GM19238 (cell line): ENCODE measurements around the gene VTI1A.
"Not testable (repeated sequence)": the region's sequence is repeated elsewhere in the genome, so short reads cannot be mapped to it uniquely, and the experiment has no call there.

ENCODE experiments used
- DNase-seq: peaks from one replicate; pipeline ENCODE4 v3.0.0; 2011; ENCODE audit warnings: low spot score; ENCODE audit not compliant: insufficient read length

The VTI1A gene

GRCh38 chr10:112720178-112720577, 273.2 kb downstream of the VTI1A start:
- DNase-seq: no peak

GRCh38 chr10:112721080-112721698, 274.2 kb downstream of the VTI1A start:
- DNase-seq: no peak

GRCh38 chr10:112722758-112723157, 275.7 kb downstream of the VTI1A start:
- no peak for DNase-seq

- DNase-seq: no peak
Observed at GRCh38 chr10:112723876-112724275, 276.9 kb downstream of the VTI1A start.

GRCh38 chr10:112724404-112724991, 277.5 kb downstream of the VTI1A start:
- no peak for DNase-seq

GRCh38 chr10:112728118-112728883, 281.3 kb downstream of the VTI1A start:
- no peak for DNase-seq

GRCh38 chr10:112728997-112729396, 282.0 kb downstream of the VTI1A start:
- no peak for DNase-seq

- not testable (repeated sequence) for DNase-seq
Observed at GRCh38 chr10:112731450-112731849, 284.4 kb downstream of the VTI1A start.

GRCh38 chr10:112732277-112732921, 285.4 kb downstream of the VTI1A start:
- DNase-seq: no peak

GRCh38 chr10:112735041-112735695, 288.2 kb downstream of the VTI1A start:
- no peak for DNase-seq

- no peak for DNase-seq
Observed at GRCh38 chr10:112738606-112739591, 291.9 kb downstream of the VTI1A start.

GRCh38 chr10:112739592-112740353, 292.8 kb downstream of the VTI1A start:
- no peak for DNase-seq

GRCh38 chr10:112741830-112742402, 294.9 kb downstream of the VTI1A start:
- DNase-seq: no peak

GRCh38 chr10:112744181-112745096, 297.4 kb downstream of the VTI1A start:
- DNase-seq: no peak

- no peak for DNase-seq
Observed at GRCh38 chr10:112746329-112746728, 299.3 kb downstream of the VTI1A start.

- no peak for DNase-seq
Observed at GRCh38 chr10:112750427-112751167, 303.6 kb downstream of the VTI1A start.

- DNase-seq: no peak
Observed at GRCh38 chr10:112751651-112752050, 304.6 kb downstream of the VTI1A start.
